ENCODE data around the gene ABCC2. TPM values are rescaled to one million over a fixed set of nuclear protein-coding genes. Genes with fewer than 3 reads are reported as not detected.
"Not testable (repeated sequence)": the region's sequence is repeated elsewhere in the genome, so short reads cannot be mapped to it uniquely, and the experiment has no call there.

The ABCC2 gene
- total RNA-seq, 2 experiments from 2014 or later: 0.91 to 1.4 TPM

DNA sequence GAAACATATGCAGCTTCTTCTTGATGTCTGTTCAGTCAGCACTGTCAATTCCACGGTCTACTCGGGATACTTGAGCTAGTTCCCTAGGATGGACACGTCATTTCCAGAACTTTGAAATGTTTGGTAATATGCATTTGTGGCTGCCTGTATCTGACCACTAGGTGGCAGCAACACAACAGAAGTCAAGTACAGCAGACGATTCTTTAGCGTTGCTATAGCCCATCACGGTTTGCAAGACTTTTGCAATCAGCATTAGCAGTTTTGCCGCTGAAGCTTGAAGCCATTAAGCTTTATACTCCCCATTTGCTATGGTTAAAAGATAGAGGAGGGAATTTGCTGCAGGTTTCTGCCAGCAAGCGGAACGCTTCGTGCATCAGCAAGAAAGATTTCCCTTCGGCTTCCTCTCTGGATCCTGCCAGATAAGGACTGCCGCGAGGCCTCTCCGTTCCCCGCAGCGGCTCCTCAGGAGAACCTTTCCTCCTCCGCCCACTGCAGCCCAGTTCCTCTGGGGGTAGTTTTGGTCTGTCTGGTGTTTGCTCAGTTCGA lies 63.5 kb downstream of the ABCC2 start:
- ChIA-PET CTCF (interaction anchor here (0.6 to 3.6 kb wide), 24 partner anchors 8 to 408 kb away, joined by 3 to 25 read pairs (median 4); partner anchors contain the start of gene DNMBP), POLR2A (no interaction called here)

DNA sequence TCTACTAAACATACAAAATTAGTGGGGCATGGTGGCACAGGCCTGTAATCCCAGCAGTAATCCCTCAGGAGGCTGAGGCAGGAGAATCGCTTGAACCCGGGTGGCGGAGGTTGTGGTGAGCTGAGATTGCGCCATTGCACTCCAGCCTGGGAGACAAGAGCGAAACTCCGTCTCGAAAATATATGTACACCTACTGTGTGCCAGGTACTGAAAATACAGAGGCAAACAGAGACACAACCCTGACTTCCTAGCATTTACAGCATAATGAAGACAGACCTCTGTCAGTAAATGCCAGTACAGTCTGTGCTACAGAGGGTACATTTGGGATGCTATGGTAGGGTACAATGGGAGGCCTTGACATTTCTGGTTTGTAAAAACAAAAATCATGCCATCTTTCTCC lies 66.6 kb downstream of the ABCC2 start:
- POLR2A ChIA-PET: no interaction called here

DNA sequence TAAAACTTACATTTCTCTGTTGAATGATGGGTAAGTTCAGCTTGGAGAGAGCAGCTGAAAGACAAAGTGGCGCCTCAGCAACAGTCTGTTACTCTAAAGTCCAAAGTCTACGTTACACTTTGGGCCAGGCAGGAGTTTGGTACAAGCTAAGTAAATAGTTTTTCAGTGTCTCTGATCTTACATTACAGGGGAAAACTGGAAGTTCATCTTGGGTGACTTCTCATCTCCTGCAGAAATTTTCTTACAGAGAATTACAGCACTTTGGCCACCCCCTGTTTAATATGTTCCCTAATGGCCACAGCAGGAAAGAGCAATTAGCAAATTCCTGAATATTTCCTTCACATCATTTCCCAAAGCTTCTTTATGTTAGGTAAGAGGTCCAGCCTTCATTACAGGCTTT lies 67.1 kb downstream of the ABCC2 start:
- ChIA-PET POLR2A (no interaction called here), CTCF (interaction anchor here (1.4 kb wide), 1 partner anchor 196 kb away, joined by 4 read pairs; no protein-coding TSS in a partner anchor)

More for the DNA sequence above, 66.6 kb downstream of the ABCC2 start:
- CTCF ChIA-PET: interaction anchor here (1.4 kb wide), 1 partner anchor 197 kb away, joined by 4 read pairs; no protein-coding TSS in a partner anchor

DNA sequence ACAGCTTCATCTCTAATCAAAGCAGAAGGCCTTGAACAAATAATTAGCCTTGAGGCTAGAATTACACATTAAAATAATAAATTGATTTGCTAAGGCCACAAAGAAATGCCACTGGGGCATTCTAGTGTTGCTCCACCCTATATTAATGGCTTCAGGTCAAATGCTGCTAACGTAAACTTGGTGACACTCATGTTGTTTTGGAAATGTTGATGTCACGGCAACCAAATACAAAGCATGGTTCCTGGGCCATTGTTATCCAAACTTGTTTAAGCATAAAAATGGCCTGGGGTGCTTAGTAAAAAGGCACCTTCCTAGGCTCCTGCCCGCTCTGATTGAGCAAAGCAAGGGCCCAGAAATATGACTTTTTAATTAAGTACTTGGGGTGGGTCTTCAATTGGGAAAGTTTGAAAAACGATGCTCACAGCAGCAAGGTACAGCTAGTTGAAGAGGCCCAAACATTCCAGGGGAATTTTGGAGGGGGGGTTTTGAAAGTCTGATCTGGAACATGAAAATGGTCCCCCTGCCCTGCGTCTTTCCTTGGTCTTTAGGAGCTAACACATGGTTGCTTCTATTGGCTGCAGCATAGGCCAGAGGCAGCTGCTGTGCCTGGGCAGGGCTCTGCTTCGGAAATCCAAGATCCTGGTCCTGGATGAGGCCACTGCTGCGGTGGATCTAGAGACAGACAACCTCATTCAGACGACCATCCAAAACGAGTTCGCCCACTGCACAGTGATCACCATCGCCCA lies 67.8 kb downstream of the ABCC2 start:
- CTCF ChIA-PET: no interaction called here
- POLR2A ChIA-PET: no interaction called here

DNA sequence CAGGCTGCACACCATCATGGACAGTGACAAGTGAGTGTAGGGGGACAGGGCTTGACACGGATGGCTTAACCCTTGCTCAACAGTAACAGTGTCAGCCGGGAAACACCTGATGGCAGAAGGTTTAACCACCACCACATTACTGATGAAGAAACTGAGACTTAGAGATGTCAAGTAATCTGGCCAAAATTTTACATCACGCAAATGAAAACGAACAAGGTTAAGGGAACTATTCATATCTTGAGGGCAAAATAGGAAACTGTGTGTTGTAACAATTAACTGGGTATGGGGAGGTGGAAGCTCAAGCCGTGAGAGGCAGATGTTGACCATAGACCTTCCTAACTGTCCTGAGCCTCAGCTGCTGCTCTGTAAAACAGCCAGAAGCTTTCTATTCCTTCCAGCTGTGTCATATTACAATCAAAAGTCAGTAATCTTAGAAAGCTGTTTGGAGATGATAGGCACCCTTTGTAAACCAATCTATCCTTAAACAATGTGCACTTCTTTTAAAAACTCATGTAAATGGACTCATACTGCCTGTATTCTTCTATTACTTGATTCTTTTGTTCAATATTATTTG lies 68.4 kb downstream of the ABCC2 start:
- ChIA-PET CTCF (interaction anchor here (0.8 kb wide), 1 partner anchor 195 kb away, joined by 3 read pairs; no protein-coding TSS in a partner anchor), POLR2A (no interaction called here)

DNA sequence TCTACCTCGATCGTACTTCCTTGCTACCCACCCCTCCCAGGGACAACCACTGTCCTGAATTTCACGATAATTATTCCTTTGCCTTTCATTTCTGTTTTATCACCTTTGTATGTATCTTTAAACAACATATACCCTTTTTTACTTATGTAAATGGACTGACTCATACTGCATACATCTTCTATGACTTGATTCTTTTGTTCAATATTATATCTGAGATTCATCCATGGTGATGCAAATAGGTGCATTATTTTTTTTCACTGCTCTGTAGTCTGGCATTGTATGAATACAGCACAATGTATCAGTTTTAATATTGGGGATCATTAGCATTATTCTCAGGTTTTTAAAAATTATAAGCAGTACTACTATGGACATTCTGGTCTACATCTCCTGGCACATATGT lies 69.4 kb downstream of the ABCC2 start:
- POLR2A ChIA-PET: no interaction called here
- CTCF ChIA-PET: interaction anchor here (0.8 kb wide), 1 partner anchor 194 kb away, joined by 3 read pairs; no protein-coding TSS in a partner anchor

DNA sequence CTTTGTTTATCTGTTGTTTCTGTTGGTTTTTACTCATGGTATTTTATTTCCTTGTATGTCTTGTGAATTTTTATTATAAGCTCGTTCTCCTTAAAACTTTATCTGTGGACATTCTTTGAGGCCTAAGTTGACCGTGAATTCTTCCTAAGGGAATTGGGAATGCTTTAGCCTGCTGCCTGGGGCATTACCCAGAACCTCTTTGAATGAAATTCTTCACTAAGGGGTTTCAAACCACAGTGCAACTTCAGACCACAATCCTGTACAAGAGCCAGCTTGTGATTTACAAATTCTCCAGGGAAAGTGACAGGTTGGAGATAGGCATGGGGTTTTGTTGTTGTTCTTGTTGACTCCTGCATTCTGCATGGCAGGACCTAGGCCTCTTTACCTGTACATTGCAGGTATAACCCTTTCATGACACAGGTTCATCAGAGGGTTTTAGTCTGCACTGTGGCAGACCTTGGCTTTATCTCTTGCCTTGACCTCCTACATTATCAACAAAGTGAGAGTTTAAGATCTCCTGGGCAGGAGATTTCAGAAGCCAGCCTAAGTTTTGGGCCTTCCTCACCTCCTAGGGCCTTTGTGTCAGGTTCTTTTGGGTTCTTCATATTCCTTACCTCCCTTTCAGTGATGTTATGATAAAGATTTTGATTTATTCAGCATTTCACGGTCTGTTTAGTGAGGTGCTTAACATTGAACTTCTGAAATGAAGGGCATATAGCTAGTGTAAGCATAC lies 70.2 kb downstream of the ABCC2 start:
- CTCF ChIA-PET: interaction anchor here (0.7 kb wide), 1 partner anchor 193 kb away, joined by 3 read pairs; no protein-coding TSS in a partner anchor
- POLR2A ChIA-PET: interaction anchor here (0.5 kb wide), 1 partner anchor 18 kb away, joined by 3 read pairs; no protein-coding TSS in a partner anchor

DNA sequence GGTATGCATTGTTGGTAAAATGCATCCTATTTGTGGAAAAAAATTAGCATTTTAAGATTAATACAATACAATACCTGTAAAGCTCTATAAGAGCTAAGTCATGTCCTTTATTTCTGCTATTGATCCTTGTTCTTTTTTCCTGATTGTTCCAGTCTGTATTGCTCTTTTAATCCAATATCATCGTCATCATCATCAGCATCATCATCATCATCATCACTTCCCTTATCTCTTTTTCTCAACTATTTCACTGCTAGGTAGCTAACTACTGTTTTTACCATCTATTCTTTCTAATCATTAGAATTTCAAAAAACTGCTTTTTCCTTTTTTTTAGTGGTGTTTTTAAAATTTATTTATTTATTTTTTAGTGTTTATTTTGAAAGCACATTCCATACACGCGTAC lies 71.2 kb downstream of the ABCC2 start:
- ChIA-PET CTCF (interaction anchor here (0.7 to 2.4 kb wide), 2 partner anchors 8 to 192 kb away, joined by 3 to 7 read pairs; no protein-coding TSS in a partner anchor), POLR2A (no interaction called here)

DNA sequence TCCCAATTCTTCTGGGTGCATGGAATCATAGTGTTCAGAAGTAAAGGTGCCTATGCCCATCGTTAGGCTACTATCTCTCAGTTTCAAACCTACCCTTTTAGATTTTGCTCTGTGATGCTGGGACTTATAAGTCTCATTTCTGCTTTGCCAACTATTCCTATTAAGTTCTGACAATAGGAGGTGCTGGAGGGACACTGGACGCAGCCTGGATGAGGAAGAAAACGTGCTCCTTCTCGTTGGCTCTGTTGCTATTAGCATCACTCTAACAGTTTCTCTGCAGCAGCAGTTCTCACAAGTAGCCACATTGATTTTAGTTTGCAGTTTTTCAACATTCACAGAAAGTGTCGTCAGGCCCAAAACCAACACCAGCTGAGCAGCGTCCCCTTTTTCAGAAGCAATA lies 72.4 kb downstream of the ABCC2 start:
- CTCF ChIA-PET: interaction anchor here (2.2 to 2.4 kb wide), 2 partner anchors 9 to 15 kb away, joined by 5 to 7 read pairs; no protein-coding TSS in a partner anchor
- POLR2A ChIA-PET: no interaction called here

DNA sequence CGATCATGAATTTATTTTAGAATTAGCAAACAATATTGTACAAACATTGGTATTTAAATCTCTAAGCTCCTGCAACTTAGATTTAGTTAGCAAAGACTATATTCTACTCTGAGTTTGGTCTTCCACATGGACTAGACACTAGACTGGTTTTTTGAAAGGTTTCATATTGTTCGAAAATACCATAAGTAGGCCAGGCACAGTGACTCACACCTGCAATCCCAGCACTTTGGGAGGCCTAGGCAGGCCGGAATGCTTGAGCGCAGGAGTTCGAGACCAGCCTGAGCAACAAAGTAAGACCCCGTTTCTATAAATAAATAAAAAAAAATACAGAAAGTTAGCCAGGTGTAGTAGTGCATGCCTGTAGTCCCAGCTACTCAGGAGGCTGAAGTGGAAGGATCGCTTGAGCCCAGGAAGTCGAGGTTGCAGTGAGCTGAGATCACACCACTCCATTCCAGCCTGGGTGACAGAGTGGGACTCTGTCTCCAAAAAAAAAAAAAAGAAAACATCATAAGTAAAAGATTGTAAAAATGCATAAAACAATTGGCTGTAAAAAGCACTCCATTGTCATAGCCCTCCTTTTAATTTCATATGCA lies 73.1 kb downstream of the ABCC2 start:
- ChIA-PET POLR2A (no interaction called here), CTCF (interaction anchor here (0.9 to 2.4 kb wide), 3 partner anchors 10 to 15 kb away, joined by 5 to 7 read pairs (median 7); no protein-coding TSS in a partner anchor)

DNA sequence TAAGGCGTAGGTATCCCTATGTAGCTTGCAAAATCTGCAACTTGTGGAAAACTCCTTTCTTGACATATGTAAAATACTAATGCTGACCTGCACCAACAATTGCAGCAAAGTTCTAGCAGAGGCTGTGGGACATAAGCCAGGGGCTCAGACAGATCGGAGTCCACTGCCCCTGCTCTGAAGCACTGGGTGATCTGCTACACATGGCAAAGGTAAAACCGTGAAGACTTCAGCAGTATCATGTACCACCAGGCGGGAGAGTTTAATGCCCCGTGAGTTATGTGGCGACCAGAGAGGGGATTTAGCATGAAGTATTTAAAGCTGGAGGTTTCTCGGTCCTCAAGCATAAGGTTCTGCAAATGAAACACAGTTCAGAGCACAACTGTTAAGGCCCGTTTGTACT lies 76.4 kb downstream of the ABCC2 start:
- ChIA-PET CTCF (interaction anchor here (1.0 to 2.0 kb wide), 2 partner anchors 151 to 187 kb away, joined by 3 to 5 read pairs; partner anchors contain the start of gene DNMBP), POLR2A (no interaction called here)

DNA sequence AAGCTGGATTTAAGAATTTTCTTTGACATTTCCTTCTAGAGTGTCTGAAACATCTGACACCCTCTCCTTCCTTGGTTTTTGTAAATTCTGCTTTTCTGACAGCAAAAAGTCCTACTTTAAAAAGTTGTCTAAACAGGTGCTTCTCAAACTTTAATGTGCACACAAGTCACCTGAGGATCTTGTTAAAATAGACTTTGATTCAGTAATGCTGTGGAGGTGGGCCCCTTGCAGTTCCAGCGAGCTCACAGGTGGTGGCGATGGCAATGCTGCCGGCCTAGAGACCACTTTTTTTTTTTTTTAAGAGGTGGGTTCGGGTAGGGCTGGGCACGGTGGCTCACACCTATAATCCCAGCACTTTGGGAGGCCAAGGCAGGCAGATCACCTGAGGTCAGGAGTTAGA lies 77.1 kb downstream of the ABCC2 start:
- CTCF ChIA-PET: interaction anchor here (0.7 to 2.0 kb wide), 4 partner anchors 150 to 1814 kb away, joined by 3 to 5 read pairs (median 3); partner anchors contain the start of gene DNMBP

DNA sequence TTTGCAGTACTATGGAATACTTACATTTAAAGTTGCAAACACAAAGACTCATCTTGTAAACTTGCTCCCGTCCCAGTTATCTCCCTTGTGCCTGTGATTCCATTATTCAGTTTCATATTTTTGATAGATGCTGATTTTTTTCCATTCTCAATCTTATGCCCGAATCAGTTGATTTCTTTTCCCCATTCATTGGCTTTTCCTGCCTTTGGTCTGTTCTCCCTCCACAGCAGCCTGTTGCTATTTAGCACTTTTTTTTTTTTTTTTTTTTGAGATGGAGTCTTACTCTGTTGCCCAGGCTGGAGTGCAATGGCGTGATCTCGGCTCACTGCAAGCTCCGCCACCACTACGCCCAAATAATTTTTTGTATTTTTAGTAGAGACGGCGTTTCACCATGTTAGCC lies 78.0 kb downstream of the ABCC2 start:
- CTCF ChIA-PET: interaction anchor here (0.7 kb wide), 1 partner anchor 104 kb away, joined by 3 read pairs; no protein-coding TSS in a partner anchor
- POLR2A ChIA-PET: no interaction called here

More for the DNA sequence above, 77.1 kb downstream of the ABCC2 start:
- POLR2A ChIA-PET: no interaction called here

DNA sequence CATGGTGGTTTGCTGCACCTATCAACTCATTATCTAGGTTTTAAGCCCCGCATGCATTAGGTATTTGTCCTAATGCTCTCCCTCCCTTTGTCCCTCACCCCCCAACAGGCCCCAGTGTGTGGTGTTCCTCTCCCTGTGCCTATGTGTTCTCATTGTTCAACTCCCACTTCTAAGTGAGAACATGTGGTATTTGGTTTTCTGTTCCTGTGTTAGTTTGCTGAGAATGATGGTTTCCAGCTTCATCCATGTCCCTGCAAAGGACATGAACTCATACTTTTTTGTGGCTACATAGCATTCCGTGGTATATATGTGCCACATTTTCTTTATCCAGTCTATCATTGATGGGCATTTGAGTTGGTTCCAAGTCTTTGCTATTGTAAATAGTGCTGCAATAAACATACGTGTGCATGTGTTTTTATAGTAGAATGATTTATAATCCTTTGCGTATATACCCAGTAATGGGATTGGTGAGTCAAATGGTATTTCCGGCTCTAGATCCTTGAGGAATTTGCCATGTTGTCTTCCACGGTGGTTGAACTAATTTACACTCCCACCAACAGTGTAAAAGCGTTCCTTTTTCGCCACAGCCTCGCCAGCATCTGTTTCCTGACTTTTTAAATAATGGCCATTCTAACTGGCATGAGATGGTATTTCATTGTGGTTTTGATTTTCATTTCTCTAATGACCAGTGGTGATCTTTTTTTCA lies 81.2 kb downstream of the ABCC2 start:
- POLR2A ChIA-PET, CTCF ChIA-PET: not testable (repeated sequence)

DNA sequence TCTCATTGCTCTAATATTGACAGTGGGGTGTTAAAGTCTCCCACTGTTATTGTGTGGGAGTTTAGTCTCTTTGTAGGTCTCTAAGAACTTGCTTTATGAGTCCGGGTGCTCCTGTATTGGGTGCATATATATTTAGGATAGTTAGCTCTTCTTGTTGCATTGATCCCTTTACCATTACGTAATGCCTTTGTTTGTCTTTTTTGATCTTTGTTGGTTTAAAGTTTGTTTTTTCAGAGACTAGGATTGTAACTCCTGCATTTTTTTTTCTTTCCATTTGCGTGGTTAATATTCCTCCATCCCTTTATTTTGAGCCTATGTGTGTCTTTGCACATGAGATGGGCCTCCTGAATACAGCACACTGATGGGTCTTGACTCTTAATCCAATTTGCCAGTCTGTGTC lies 84.8 kb downstream of the ABCC2 start:
- POLR2A ChIA-PET: interaction anchor here (0.6 kb wide), 1 partner anchor 184 kb away, joined by 5 read pairs; no protein-coding TSS in a partner anchor
- CTCF ChIA-PET: not testable (repeated sequence)

DNA sequence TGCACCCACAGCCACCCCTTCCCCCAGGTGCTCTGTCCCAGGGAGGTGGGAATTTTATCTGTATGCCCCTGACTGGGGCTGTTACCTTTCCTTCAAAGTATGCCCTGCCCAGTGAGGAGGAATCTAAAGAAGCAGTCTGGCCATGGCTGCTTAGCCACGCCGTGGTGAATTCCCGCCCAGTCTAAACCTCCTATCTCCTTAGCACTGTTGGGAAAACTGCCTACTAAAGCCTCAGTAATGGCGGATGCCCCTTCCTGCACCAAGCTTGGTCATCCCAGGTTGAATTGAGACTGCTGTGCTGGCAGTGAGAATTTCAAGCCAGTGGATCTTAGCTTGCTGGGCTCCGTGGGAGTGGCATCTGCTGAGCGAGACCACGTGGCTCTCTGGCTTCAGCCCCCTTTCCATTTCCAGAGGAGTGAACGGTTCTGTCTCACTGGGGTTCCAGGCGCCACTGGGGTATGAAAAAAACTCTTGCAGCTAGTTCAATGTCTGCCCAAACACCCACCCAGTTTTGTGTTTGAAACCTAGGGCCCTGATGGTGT lies 87.2 kb downstream of the ABCC2 start:
- CTCF ChIA-PET: interaction anchor here (0.9 to 1.4 kb wide), 3 partner anchors 14 to 176 kb away, joined by 3 to 5 read pairs (median 3); no protein-coding TSS in a partner anchor
- POLR2A ChIA-PET: interaction anchor here (1.1 kb wide), 1 partner anchor 137 kb away, joined by 9 read pairs; the partner anchor contains the start of genes COX15 and CUTC

DNA sequence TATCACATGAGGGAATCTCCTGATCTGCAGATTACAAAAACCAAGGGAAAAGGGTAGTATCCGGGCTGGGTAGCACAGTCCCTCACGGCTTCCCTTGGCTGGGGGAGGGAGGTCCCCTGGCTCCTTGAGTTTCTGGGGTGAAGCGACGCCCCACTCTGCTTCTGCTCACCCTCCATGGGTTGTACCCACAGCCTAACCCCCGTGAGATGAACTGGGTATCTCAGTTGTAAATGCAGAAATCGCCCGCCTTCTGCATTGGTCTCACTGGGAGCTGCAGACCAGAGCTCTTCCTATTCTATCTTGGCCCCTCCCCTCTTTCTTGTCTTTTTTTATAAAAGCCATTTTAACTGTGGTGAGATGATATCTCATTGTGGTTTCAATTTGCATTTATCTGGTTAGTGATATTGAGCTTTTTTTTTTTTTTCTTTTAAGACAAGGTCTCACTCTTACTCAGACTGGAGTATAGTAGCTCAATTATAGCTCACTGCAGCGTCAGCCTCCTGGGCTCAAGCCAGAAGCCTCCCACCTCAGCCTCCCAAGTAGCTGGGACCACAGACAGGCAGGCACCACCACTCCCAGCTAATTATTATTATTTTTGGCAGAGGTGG lies 87.8 kb downstream of the ABCC2 start:
- ChIA-PET CTCF (interaction anchor here (0.7 to 1.1 kb wide), 3 partner anchors 14 to 175 kb away, joined by 3 to 5 read pairs (median 3); no protein-coding TSS in a partner anchor), POLR2A (interaction anchor here (0.6 to 1.1 kb wide), 3 partner anchors 17 to 194 kb away, joined by 3 to 9 read pairs (median 3); partner anchors contain the start of genes COX15 and CUTC)

Measured in activated CD8-positive, alpha-beta memory T cell treated with anti-CD3 and anti-CD28 coated beads for 36 hours (primary cell).